SK-N-SH treated with all-trans-retinoic acid at 6 μM for 48 hours (cell line): ENCODE measurements around the gene LRRC8A.

ENCODE experiments used
- ATAC-seq: fragments of 200-7000 bp; cut with Tn5 transposase; 3 replicates; pipeline ENCODE4 v1.9.1; 2020; ENCODE audit warnings: mild to moderate bottlenecking, moderate library complexity
- CSRNP3 ChIP-seq: fragments of 250-450 bp; sonication (Bioruptor Pico); IDR thresholded peaks from 2 replicates; pipeline ENCODE4 v1.5.1; 2021; ENCODE audit warnings: mild to moderate bottlenecking, moderate library complexity
- ESRRG ChIP-seq: fragments of 250-450 bp; sonication (Bioruptor Pico); IDR thresholded peaks from 2 replicates; pipeline ENCODE4 v1.6.1; 2021; ENCODE audit warnings: mild to moderate bottlenecking
- GLIS3 ChIP-seq: fragments of 250-450 bp; sonication (Bioruptor Pico); IDR thresholded peaks from 2 replicates; pipeline ENCODE4 v1.5.0; 2020; ENCODE audit warnings: mild to moderate bottlenecking, moderate library complexity
- ISL1 ChIP-seq: fragments of 250-450 bp; sonication (Bioruptor Pico); IDR thresholded peaks from 2 replicates; pipeline ENCODE4 v2.1.2; 2022; ENCODE audit warnings: mild to moderate bottlenecking, moderate library complexity
- OSR1 ChIP-seq: fragments of 250-450 bp; sonication (Bioruptor Pico); IDR thresholded peaks from 2 replicates; pipeline ENCODE4 v1.8.0; 2022; ENCODE audit warnings: moderate library complexity, mild to moderate bottlenecking, inconsistent platforms
- PATZ1 ChIP-seq: fragments of 250-450 bp; sonication (Bioruptor Pico); IDR thresholded peaks from 2 replicates; pipeline ENCODE4 v1.8.0; 2020; ENCODE audit warnings: mild to moderate bottlenecking, moderate library complexity, borderline replicate concordance
- POU6F1 ChIP-seq: fragments of 250-450 bp; sonication (Bioruptor Pico); IDR thresholded peaks from 2 replicates; pipeline ENCODE4 v1.8.0; 2021; ENCODE audit warnings: low read depth, mild to moderate bottlenecking, moderate library complexity, borderline replicate concordance
- TCF4 ChIP-seq: fragments of 250-450 bp; sonication (Bioruptor Pico); IDR thresholded peaks from 2 replicates; pipeline ENCODE4 v1.8.0; 2021; ENCODE audit warnings: mild to moderate bottlenecking, moderate library complexity, borderline replicate concordance
- TOX ChIP-seq: fragments of 250-450 bp; sonication (Bioruptor Pico); IDR thresholded peaks from 2 replicates; pipeline ENCODE4 v1.8.0; 2021; ENCODE audit warnings: mild to moderate bottlenecking, moderate library complexity, borderline replicate concordance
- TSHZ2 ChIP-seq: fragments of 250-450 bp; sonication (Bioruptor Pico); IDR thresholded peaks from 2 replicates; pipeline ENCODE4 v1.5.0; 2020; ENCODE audit warnings: mild to moderate bottlenecking, moderate library complexity
- ZFP3 ChIP-seq: fragments of 250-450 bp; sonication (Bioruptor Pico); IDR thresholded peaks from 2 replicates; pipeline ENCODE4 v1.5.0; 2020; ENCODE audit warnings: mild to moderate bottlenecking, moderate library complexity
- ZFP30 ChIP-seq: fragments of 450-650 bp; formaldehyde crosslinking; IDR thresholded peaks from 2 replicates; pipeline ENCODE4 v1.5.0; 2022; ENCODE audit warnings: mild to moderate bottlenecking, moderate library complexity
- ZNF565 ChIP-seq: fragments of 450-650 bp; formaldehyde crosslinking; conservative IDR thresholded peaks from 2 replicates; pipeline ENCODE4 v1.5.0; 2020; ENCODE audit warnings: low read depth, mild to moderate bottlenecking, moderate library complexity
- ZNF70 ChIP-seq: fragments of 450-650 bp; formaldehyde crosslinking; IDR thresholded peaks from 2 replicates; pipeline ENCODE4 v1.5.0; 2020; ENCODE audit warnings: mild to moderate bottlenecking, moderate library complexity
- ZNF8 ChIP-seq: fragments of 450-650 bp; formaldehyde crosslinking; IDR thresholded peaks from 2 replicates; pipeline ENCODE4 v1.5.0; 2020; ENCODE audit warnings: mild to moderate bottlenecking, moderate library complexity

LRRC8A gene

GRCh38 chr9:128928624-128929023 lies 46.7 kb downstream of the LRRC8A start:
- TF ChIP-seq ZFP30 (CRISPR knock-in tag) (no peak), ZNF8 (CRISPR knock-in tag) (no peak), ZFP3 (CRISPR knock-in tag) (no peak), GLIS3 (CRISPR knock-in tag) (no peak), ISL1 (CRISPR knock-in tag) (no peak), PATZ1 (CRISPR knock-in tag) (no peak), CSRNP3 (CRISPR knock-in tag) (no peak), POU6F1 (no peak)
- ATAC-seq, result no peak

- TF ChIP-seq ZNF70 (CRISPR knock-in tag) (no peak), POU6F1 (no peak), TSHZ2 (no peak), ESRRG (CRISPR knock-in tag) (no peak), ISL1 (CRISPR knock-in tag) (no peak), OSR1 (CRISPR knock-in tag) (no peak), GLIS3 (CRISPR knock-in tag) (no peak)
- ATAC-seq, result no peak
Observed at GRCh38 chr9:128929560-128929959, 47.6 kb downstream of the LRRC8A start.

GRCh38 chr9:128933731-128934130 lies 51.8 kb downstream of the LRRC8A start:
- TF ChIP-seq ZFP3 (CRISPR knock-in tag) (no peak), OSR1 (CRISPR knock-in tag) (no peak), ZNF565 (CRISPR knock-in tag) (no peak), TOX (CRISPR knock-in tag) (no peak), TSHZ2 (no peak), POU6F1 (no peak), TCF4 (CRISPR knock-in tag) (no peak), PATZ1 (CRISPR knock-in tag) (no peak)

More at GRCh38 chr9:128933731-128934130, 51.8 kb downstream of the LRRC8A start:
- no peak for ATAC-seq
